ENCODE results near the gene DOCK10.

- TF ChIP-seq CTCF (IDR thresholded peaks at IDR 0.05; ENCODE audit: poor library complexity) (no peak), EZH2 (IDR thresholded peaks at IDR 0.05; ENCODE audit: borderline replicate concordance) (no peak)
Observed at GRCh38 chr2:224932522-224932921, 109.7 kb downstream of the DOCK10 start.
